Measurements from ENCODE around the gene COASY. TPM values are rescaled to one million over a fixed set of nuclear protein-coding genes. Genes with fewer than 3 reads are reported as not detected.

COASY gene
- total RNA-seq, 3 donors from 2014 or later = 74.5 to 98.7 (median 87.8) TPM

DNA sequence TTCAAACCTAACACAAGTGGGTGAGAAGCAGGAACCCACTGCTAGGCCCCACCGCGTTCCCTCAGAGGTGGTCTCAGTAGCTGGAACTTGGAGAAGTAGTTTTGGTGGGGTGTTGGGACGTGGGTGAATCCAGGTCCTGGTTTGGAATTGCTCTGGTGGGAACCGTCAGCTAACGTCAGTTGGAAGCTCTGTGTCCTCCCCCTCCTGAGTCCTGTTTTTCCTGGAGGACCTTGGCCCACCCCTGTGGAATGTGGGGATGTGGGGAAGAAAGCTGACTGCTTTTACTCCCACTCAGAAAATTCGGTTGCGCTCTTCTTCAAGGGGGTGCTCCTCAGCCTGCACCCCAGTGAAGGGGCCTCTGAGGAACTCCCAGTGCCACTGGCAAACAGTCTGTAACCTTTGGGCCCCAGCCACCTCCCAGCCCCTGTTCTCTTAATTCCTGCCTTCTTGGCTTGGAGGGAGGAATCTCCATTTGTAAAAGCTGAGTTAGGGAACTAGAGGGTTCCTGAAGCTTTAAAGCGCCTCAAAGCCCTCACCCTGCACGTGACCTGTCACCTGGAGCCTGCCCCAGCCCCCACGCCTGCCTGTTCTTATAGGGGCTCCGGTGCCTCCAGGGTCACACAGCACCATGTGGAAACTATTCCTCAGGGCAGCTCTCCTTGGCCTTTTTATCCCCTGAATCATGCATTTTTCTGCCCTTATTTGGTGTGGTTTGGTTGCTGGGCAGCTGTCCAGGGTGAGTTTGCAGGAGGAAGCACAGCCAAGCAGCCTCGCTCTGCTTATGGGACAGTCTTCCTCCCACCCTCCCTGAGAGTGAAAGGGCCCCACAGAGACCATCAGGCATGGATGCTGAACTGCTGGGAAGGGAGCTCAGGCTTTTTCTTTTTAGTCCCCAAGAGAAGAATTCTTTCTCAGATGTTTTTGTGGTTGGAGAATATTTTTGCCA lies 42.1 kb upstream of the COASY start:
- intact Hi-C loops (cut with DNase I, micrococcal nuclease) = loop anchor here (10.0 kb wide), 2 partner anchors 95 to 195 kb away; partner anchors contain the start of gene CAVIN1 (in 1 of the 2)
- H3K9me3 ChIP-seq = no peaks in the 10 kb centered on the region
- DNase-seq (peak; percentile 79 to 84 (median 81)), ATAC-seq (peak; percentile 52)
- no peak overlapping the region for H3K4me3 ChIP-seq
- peaks cover 50% of the 10 kb centered on the region for H3K4me1 ChIP-seq (ENCODE audit: low read depth)
- TF ChIP-seq CTCF (IDR thresholded peaks at IDR 0.05) = no peak
- H3K36me3 ChIP-seq (ENCODE audit: low read depth) = no peaks in the 10 kb centered on the region

GRCh38 chr17:42520540-42520951 lies 41.4 kb upstream of the COASY start:
- no peaks in the 10 kb centered on the region for H3K9me3 ChIP-seq
- DNase-seq (peak in 1 of 3 donors; percentile 47), ATAC-seq (no peak)
- intact Hi-C loops (cut with DNase I, micrococcal nuclease) = no loop called here
- H3K36me3 ChIP-seq (ENCODE audit: low read depth) = no peaks in the 10 kb centered on the region
- peaks cover 50% of the 10 kb centered on the region for H3K4me1 ChIP-seq (ENCODE audit: low read depth)
- TF ChIP-seq CTCF (IDR thresholded peaks at IDR 0.05) = no peak
- H3K4me3 ChIP-seq = no peak overlapping the region

DNA sequence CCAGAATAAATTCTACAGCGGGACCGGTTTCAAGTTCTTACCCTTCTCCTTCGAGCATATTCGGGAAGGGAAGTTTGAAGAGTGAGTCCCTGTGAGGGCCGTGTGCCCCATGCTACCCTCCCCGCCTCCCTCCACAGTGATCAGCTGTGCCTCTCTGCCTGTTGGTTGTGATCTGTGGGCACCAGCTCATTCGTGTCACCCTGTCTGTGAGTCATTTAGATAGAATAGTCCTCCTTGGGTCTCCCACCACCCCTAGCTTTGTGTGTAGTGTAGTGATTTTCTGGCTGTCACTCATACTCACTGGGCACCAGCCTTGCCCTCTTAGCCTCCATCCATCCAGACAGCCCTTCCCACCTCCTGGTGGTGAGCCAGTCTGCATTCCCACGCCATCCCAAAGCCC lies 40.9 kb upstream of the COASY start:
- Histone ChIP-seq H3K36me3 (ENCODE audit: low read depth) (no peaks in the 10 kb centered on the region), H3K4me1 (ENCODE audit: low read depth) (peaks cover 50% of the 10 kb centered on the region), H3K4me3 (no peak overlapping the region), H3K9me3 (no peaks in the 10 kb centered on the region)
- intact Hi-C loops (cut with DNase I, micrococcal nuclease) = no loop called here
- no peak for TF ChIP-seq CTCF (IDR thresholded peaks at IDR 0.05)
- no peak for ATAC-seq
- DNase-seq = peak in 1 of 3 donors; percentile 21

DNA sequence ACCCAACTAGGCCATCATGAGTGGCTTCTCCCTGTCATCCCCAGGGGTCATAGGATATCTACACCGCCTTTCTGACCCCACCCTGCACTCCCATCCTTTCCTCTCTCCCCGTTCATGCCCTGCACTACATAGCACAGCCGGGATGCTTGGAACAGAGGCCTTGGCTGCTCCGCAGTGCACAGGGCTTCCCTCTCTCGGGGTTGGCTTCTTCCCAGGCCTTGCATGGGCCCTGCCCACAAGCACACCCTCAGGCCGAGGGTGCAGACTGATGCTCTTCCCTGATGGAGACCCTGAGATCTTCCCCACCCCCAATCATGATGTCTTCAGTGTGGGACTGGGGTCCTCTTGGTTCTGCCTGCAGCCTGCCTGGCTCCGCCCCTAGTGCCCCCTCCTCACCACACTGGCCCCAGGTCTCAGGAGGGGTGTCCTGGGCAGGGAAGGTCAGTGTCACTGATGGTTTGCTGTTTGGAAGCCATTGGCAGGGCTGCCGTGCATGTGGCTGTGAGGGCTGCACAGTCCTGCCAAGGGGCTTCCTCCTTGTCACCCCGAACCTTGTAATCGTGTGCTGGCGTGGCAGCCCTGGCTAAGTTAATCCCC lies 40.2 kb upstream of the COASY start:
- H3K36me3 ChIP-seq (ENCODE audit: low read depth) = no peaks in the 10 kb centered on the region
- H3K4me1 ChIP-seq (ENCODE audit: low read depth) = peaks cover 50% of the 10 kb centered on the region
- H3K4me3 ChIP-seq = no peak overlapping the region
- TF ChIP-seq CTCF (IDR thresholded peaks at IDR 0.05) = no peak
- intact Hi-C loops (cut with DNase I, micrococcal nuclease) = no loop called here
- DNase-seq = peak in 1 of 3 donors; percentile 46
- no peaks in the 10 kb centered on the region for H3K9me3 ChIP-seq
- no peak for ATAC-seq

GRCh38 chr17:42522263-42522790 lies 39.6 kb upstream of the COASY start:
- DNase-seq = peak in 1 of 3 donors; percentile 30
- H3K4me3 ChIP-seq = no peak overlapping the region
- intact Hi-C loops (cut with DNase I, micrococcal nuclease) = no loop called here
- no peak for TF ChIP-seq CTCF (IDR thresholded peaks at IDR 0.05)
- no peaks in the 10 kb centered on the region for H3K36me3 ChIP-seq (ENCODE audit: low read depth)
- no peaks in the 10 kb centered on the region for H3K9me3 ChIP-seq
- peaks cover 48% of the 10 kb centered on the region for H3K4me1 ChIP-seq (ENCODE audit: low read depth)
- ATAC-seq = no peak

Data from mucosa of descending colon (tissue), 3 donors.